ENCODE data around the gene PLPPR2.
"Not testable (repeated sequence)": the region's sequence is repeated elsewhere in the genome, so short reads cannot be mapped to it uniquely, and the experiment has no call there.

The PLPPR2 gene

DNA sequence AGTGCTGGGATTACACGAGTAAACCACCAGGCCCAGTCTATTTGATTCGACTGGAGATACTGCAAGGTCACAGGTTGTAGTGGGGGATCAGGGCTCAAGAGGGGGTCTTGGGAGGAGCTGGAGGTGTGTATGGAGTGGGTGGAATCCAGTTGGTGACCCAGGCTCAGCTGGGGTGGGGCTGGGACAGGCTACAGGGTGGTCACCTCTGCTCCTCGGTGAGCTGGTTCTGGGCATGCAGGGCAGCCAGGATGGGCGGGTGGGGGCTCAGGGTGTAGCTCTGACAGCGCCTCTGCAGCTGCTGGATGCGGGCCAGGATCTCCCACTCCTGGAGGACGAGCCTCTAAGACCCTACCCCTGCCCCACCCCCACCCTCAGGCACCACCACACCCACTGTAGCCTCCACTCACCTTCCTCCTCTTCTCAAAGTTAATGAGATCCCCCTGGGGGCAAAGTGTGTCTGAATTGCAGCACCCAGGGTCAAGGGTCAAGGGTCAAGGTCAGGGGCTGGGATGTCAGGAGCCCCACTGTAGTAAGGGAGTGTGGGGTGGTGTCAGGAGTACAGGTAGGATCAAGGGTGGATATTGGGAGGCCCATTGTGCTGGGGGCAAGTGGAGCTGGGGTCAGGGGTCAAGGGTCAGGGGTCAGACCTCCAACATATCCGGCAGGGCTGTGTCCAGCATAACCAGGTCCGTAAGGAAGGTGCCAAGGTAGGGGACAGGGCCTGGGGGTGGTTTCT lies 46.7 kb downstream of the PLPPR2 start:
- no peak for DNase-seq (ENCODE audit: low read depth)

DNA sequence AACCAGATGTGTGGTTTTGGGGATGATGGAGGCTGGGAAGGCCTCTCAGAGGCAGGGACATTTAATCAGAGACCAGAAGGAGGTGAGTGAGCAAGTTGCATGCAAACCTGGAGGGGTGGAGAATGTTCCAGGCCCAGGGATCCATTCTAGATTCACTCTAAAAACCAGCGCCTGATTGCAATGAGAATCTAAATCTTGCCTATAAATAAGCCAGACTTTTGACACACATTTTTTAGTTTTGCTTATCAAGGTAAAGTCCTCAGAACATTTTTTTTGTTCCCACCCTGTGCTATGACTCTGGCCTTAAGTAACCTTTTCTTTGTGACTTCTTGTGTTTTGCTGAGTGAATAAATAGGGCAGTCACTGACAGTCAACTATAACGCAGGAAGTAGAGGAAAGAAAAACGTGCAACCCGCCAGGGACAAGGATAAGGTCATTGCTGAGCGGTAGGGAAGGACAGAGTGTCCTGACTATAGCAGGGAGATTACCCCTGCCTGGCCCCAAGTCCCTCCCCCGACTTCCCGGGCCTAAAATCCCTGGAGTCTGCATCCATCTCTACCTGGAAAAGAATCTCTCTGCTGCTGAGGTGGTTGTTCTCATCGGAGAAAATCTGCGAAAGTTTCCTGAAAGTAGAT lies 49.5 kb downstream of the PLPPR2 start:
- no peak for DNase-seq (ENCODE audit: low read depth)

DNA sequence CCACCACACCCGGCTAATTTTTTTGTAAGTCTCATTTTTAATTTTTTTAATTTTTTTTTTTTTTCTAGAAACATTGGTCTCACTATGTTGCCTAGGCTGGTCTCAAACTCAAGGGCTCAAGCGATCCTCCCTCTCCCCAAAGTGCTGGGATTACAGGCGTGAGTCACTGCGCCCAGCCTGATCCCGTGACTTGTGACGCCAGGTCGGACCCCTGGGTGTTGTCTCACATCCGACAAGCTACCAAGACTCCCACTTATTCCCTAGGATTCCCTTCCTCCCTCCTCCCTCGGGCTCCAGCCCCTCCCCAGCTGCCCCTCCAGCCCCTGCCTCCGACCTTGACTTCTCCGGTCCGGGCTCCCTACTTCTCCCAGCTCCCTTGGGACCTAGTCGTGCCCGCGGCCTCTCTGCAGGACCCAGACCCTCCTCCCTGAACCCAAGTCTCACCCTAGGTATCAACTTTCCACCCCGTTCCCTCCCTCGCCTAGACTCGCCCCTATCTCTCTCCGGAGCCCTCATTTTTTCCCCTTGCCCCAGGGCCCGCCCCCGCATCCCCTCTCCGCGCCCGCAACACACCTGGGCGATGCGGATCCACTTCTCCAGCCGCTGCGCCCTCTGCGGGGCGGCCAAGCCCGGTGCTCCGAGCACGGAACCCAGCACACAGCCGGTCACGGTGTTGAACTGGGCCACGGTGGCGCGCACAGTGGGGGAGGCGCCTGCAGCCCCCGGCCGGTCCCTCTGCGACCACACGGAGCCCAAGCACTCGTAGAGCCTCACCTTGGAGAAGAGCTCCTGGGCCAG lies 50.8 kb downstream of the PLPPR2 start:
- no peak for DNase-seq (ENCODE audit: low read depth)

DNA sequence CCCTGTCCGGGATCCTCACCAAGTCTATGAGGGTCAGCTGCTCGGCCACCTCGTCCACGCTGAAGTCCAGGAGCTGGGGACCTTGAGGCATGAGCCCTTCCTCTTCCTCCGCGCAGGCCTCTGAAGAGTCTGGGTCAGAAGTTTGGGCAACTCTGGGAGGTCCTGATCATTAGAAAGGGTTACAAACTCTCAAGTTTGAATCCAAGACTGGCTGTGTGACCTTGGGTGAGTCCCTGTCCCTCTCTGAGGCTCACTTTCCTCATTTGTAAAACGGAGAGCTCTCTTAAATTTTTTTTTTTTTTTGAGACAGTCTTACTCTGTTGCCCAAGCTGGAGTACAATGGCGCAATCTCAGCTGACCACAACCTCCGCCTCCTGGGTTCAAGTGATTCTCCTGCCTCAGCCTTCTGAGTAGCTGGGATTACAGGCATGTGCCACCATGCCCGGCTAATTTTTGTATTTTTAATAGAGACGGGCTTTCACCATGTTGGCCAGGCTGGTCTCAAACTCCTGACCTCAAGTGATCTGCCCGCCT lies 51.5 kb downstream of the PLPPR2 start:
- not testable (repeated sequence) for DNase-seq (ENCODE audit: low read depth)

DNA sequence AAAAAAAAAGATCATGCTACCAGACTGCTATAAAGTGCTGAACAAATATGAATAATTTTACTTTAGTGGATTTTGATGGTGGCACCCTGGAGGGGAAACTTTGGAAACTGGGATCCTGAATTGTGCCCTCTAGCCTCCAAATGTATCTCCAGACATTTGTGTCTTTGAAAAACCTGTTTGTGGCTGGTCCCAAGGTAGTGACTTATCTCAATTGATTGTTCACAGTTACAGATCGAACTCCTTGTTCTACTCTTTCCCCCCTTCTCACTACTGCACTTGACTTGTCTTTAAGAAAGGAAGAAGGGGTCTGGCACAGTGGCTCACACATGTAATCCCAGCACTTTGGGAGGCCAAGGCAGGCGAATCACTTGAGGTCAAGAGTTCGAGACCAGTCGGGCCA lies 53.4 kb downstream of the PLPPR2 start:
- no peak for DNase-seq (ENCODE audit: low read depth)

DNA sequence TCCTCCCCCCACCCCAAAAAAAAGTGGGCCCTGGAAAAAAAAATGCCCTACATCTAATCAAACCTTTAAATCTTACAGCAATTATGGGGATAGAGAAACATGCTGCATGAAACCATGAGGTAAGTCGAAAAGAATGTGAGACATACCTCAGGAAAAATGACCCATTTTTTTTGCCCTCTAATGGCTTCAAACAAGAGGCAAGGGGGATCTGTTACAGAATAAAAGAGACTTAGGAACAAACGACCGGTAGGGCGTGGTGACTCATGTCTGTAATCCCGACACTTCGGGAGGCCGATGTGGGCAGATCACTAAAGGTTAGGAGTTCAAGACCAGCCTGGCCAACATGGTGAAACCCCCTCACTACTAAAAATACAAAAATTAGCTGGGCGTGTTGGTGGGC lies 55.5 kb downstream of the PLPPR2 start:
- DNase-seq (ENCODE audit: low read depth), result no peak

DNA sequence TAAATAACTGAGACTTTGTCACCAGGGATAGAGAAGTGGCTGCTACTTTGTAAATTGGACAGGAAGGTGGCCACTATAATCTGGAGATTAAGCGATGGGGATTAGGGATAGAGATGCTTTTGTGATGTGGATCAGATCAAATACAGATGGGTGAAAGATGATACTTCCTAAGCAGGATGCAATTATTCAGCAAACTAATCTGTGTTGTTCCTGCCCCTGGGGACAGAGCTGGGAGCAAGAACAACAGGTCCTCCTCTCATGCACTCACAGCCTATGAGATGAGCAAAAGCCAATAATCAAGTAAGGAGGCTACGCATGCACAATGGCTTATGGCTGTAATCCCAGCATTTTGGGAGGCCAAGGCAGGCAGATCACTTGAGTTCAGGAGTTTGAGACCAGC lies 59.3 kb downstream of the PLPPR2 start:
- DNase-seq (ENCODE audit: low read depth), result no peak
